ENCODE data around the gene CATSPERD. TPM values are rescaled to one million over a fixed set of nuclear protein-coding genes. Genes with fewer than 3 reads are reported as not detected.

The CATSPERD gene
- total RNA-seq, 2 experiments from 2014 or later: not detected

GRCh38 chr19:5707576-5708575 is 12.6 kb upstream of the CATSPERD start:
- no peaks in the 10 kb centered on the region for H3K4me1 Mint-ChIP-seq (ENCODE audit: low read depth)
- POLR2A ChIA-PET: no interaction called here
- H3K27ac ChIP-seq (ENCODE audit: low read depth in 1 of 2, low read length in 2 of 2): no peak overlapping the region
- no peaks in the 10 kb centered on the region for H3K27me3 ChIP-seq (ENCODE audit: control insufficient read depth in 1 of 2, insufficient read depth in 2 of 2, low read length in 2 of 2)
- H3K4me3 ChIP-seq (ENCODE audit: low read length): no peak overlapping the region
- H3K9me3 ChIP-seq (ENCODE audit: control insufficient read depth in 1 of 2, insufficient read depth in 1 of 2, low read length in 2 of 2): no peaks in the 10 kb centered on the region
- DNase-seq (peak in 1 of 14 experiments; percentile 5), ATAC-seq (ENCODE audit: poor library complexity) (no peak)
- no peak overlapping the region for H3K4me3 Mint-ChIP-seq
- CTCF ChIA-PET: no interaction called here
- no peaks in the 10 kb centered on the region for H3K4me1 ChIP-seq (ENCODE audit: insufficient read depth, low read length)
- intact Hi-C loops (cut with DNase I, micrococcal nuclease): no loop called here
- H3K9me3 Mint-ChIP-seq: no peaks in the 10 kb centered on the region
- no peaks in the 10 kb centered on the region for H3K27me3 Mint-ChIP-seq
- H3K36me3 Mint-ChIP-seq (ENCODE audit: low read depth): peaks cover 60% of the 10 kb centered on the region
- H3K27ac Mint-ChIP-seq: no peak overlapping the region
- H3K36me3 ChIP-seq (ENCODE audit: insufficient read depth, low read length): peaks cover 75% of the 10 kb centered on the region
- TF ChIP-seq CTCF (IDR thresholded peaks at IDR 0.05): no peak

- TF ChIP-seq CTCF (IDR thresholded peaks at IDR 0.05): no peak
- H3K4me1 ChIP-seq (ENCODE audit: insufficient read depth, low read length): no peaks in the 10 kb centered on the region
- ATAC-seq (ENCODE audit: poor library complexity) (no peak), DNase-seq (peak in 1 of 14 experiments; percentile 9)
- H3K36me3 ChIP-seq (ENCODE audit: insufficient read depth, low read length): peaks cover 65% of the 10 kb centered on the region
- no peaks in the 10 kb centered on the region for H3K9me3 ChIP-seq (ENCODE audit: control insufficient read depth in 1 of 2, insufficient read depth in 1 of 2, low read length in 2 of 2)
- peaks cover 59% of the 10 kb centered on the region for H3K36me3 Mint-ChIP-seq (ENCODE audit: low read depth)
- POLR2A ChIA-PET: interaction anchor here (2.5 kb wide), 1 partner anchor 9 kb away, joined by 11 read pairs; the partner anchor contains the start of genes CATSPERD and LONP1
- no peaks in the 10 kb centered on the region for H3K9me3 Mint-ChIP-seq
- no peak overlapping the region for H3K4me3 ChIP-seq (ENCODE audit: low read length)
- CTCF ChIA-PET: interaction anchor here (0.9 kb wide), 1 partner anchor 24 kb away, joined by 3 read pairs; no protein-coding TSS in a partner anchor
- H3K27me3 ChIP-seq (ENCODE audit: control insufficient read depth in 1 of 2, insufficient read depth in 2 of 2, low read length in 2 of 2): no peaks in the 10 kb centered on the region
- H3K4me1 Mint-ChIP-seq (ENCODE audit: low read depth): no peaks in the 10 kb centered on the region
- H3K27ac ChIP-seq (ENCODE audit: low read depth in 1 of 2, low read length in 2 of 2): no peak overlapping the region
- H3K27ac Mint-ChIP-seq: no peak overlapping the region
- intact Hi-C loops (cut with DNase I, micrococcal nuclease): no loop called here
- H3K4me3 Mint-ChIP-seq: no peak overlapping the region
- no peaks in the 10 kb centered on the region for H3K27me3 Mint-ChIP-seq
These were observed 9.4 kb upstream of the CATSPERD start for GRCh38 chr19:5711025-5711424.

- ChIA-PET CTCF (no interaction called here), POLR2A (interaction anchor here (2.5 kb wide), 1 partner anchor 9 kb away, joined by 11 read pairs; the partner anchor contains the start of genes CATSPERD and LONP1)
- Mint-ChIP-seq H3K4me1 (ENCODE audit: low read depth) (no peaks in the 10 kb centered on the region), H3K27me3 (no peaks in the 10 kb centered on the region), H3K27ac (no peak overlapping the region), H3K4me3 (no peak overlapping the region), H3K36me3 (ENCODE audit: low read depth) (peaks cover 52% of the 10 kb centered on the region), H3K9me3 (no peaks in the 10 kb centered on the region)
- H3K9me3 ChIP-seq (ENCODE audit: control insufficient read depth in 1 of 2, insufficient read depth in 1 of 2, low read length in 2 of 2): no peaks in the 10 kb centered on the region
- peak in 2 of 14 experiments; percentile 2 to 25 for DNase-seq
- H3K27me3 ChIP-seq (ENCODE audit: control insufficient read depth in 1 of 2, insufficient read depth in 2 of 2, low read length in 2 of 2): no peaks in the 10 kb centered on the region
- no peaks in the 10 kb centered on the region for H3K4me1 ChIP-seq (ENCODE audit: insufficient read depth, low read length)
- intact Hi-C loops (cut with DNase I, micrococcal nuclease): no loop called here
- TF ChIP-seq CTCF (IDR thresholded peaks at IDR 0.05): no peak
- H3K36me3 ChIP-seq (ENCODE audit: insufficient read depth, low read length): peaks cover 60% of the 10 kb centered on the region
- no peak overlapping the region for H3K27ac ChIP-seq (ENCODE audit: low read depth in 1 of 2, low read length in 2 of 2)
- H3K4me3 ChIP-seq (ENCODE audit: low read length): no peak overlapping the region
- ATAC-seq (ENCODE audit: poor library complexity): no peak
These were observed 8.7 kb upstream of the CATSPERD start for GRCh38 chr19:5711713-5712161.

All from CD4-positive, alpha-beta T cell (primary cell).